K562 (cell line): ENCODE measurements around the gene ANKDD1A. TPM values are rescaled to one million over a fixed set of nuclear protein-coding genes. Genes with fewer than 3 reads are reported as not detected.

ENCODE experiments used
- ZBTB5 ChIP-seq: fragments of 450-650 bp; IDR thresholded peaks from 2 replicates; pipeline ENCODE4 v1.6.1; 2017; ENCODE audit warnings: antibody characterized with exemption
- polyA plus RNA-seq, 8 experiments: library from polyadenylated mRNA; depleted of rRNA in 4 of 8; stranded (reverse) in 5 of 8; unstranded in 3 of 8; fragments of >200 nt; fragmentation: Nextera tagmentation in 2 of 8; fragmentation: Illumina TruSeq in 1 of 8; extraction: Ambion mirVana in 2 of 8; extraction: Trizol in 1 of 8; gene quantifications; 2 replicates each; pipeline versions ENCODE4 v1.2.1 to v1.2.3, GENCODE V29; 2011 to 2014; ENCODE audit warnings: inconsistent platforms in 1 of 8, missing spikeins in 1 of 8
- total RNA-seq, 7 experiments: library from RNA; depleted of rRNA in 6 of 7; stranded (reverse); fragments of >200 nt in 6 of 7; fragmentation: Illumina TruSeq in 2 of 7; extraction: Trizol in 2 of 7; gene quantifications; 2 replicates each; pipeline versions ENCODE4 v1.2.1 to v1.2.3, GENCODE V29; 2011 to 2021; ENCODE audit warnings: low replicate concordance in 1 of 7
- TF ChIP-seq, protein P1 (sequence below): fragments of 200-600 bp; sonication (generic); IDR thresholded peaks from one replicate; pipeline ENCODE4 v1.6.1; 2012; ENCODE audit warnings: mild to moderate bottlenecking, low read depth, low read length, inconsistent platforms

ANKDD1A gene
- total and polyA plus RNA-seq, 9 of the 15 experiments (the other 6 are each of a cell fraction or from before 2014, with no cell fraction given) = 0.08 to 0.80 (median 0.43) TPM

- TF ChIP-seq, protein P1, sequence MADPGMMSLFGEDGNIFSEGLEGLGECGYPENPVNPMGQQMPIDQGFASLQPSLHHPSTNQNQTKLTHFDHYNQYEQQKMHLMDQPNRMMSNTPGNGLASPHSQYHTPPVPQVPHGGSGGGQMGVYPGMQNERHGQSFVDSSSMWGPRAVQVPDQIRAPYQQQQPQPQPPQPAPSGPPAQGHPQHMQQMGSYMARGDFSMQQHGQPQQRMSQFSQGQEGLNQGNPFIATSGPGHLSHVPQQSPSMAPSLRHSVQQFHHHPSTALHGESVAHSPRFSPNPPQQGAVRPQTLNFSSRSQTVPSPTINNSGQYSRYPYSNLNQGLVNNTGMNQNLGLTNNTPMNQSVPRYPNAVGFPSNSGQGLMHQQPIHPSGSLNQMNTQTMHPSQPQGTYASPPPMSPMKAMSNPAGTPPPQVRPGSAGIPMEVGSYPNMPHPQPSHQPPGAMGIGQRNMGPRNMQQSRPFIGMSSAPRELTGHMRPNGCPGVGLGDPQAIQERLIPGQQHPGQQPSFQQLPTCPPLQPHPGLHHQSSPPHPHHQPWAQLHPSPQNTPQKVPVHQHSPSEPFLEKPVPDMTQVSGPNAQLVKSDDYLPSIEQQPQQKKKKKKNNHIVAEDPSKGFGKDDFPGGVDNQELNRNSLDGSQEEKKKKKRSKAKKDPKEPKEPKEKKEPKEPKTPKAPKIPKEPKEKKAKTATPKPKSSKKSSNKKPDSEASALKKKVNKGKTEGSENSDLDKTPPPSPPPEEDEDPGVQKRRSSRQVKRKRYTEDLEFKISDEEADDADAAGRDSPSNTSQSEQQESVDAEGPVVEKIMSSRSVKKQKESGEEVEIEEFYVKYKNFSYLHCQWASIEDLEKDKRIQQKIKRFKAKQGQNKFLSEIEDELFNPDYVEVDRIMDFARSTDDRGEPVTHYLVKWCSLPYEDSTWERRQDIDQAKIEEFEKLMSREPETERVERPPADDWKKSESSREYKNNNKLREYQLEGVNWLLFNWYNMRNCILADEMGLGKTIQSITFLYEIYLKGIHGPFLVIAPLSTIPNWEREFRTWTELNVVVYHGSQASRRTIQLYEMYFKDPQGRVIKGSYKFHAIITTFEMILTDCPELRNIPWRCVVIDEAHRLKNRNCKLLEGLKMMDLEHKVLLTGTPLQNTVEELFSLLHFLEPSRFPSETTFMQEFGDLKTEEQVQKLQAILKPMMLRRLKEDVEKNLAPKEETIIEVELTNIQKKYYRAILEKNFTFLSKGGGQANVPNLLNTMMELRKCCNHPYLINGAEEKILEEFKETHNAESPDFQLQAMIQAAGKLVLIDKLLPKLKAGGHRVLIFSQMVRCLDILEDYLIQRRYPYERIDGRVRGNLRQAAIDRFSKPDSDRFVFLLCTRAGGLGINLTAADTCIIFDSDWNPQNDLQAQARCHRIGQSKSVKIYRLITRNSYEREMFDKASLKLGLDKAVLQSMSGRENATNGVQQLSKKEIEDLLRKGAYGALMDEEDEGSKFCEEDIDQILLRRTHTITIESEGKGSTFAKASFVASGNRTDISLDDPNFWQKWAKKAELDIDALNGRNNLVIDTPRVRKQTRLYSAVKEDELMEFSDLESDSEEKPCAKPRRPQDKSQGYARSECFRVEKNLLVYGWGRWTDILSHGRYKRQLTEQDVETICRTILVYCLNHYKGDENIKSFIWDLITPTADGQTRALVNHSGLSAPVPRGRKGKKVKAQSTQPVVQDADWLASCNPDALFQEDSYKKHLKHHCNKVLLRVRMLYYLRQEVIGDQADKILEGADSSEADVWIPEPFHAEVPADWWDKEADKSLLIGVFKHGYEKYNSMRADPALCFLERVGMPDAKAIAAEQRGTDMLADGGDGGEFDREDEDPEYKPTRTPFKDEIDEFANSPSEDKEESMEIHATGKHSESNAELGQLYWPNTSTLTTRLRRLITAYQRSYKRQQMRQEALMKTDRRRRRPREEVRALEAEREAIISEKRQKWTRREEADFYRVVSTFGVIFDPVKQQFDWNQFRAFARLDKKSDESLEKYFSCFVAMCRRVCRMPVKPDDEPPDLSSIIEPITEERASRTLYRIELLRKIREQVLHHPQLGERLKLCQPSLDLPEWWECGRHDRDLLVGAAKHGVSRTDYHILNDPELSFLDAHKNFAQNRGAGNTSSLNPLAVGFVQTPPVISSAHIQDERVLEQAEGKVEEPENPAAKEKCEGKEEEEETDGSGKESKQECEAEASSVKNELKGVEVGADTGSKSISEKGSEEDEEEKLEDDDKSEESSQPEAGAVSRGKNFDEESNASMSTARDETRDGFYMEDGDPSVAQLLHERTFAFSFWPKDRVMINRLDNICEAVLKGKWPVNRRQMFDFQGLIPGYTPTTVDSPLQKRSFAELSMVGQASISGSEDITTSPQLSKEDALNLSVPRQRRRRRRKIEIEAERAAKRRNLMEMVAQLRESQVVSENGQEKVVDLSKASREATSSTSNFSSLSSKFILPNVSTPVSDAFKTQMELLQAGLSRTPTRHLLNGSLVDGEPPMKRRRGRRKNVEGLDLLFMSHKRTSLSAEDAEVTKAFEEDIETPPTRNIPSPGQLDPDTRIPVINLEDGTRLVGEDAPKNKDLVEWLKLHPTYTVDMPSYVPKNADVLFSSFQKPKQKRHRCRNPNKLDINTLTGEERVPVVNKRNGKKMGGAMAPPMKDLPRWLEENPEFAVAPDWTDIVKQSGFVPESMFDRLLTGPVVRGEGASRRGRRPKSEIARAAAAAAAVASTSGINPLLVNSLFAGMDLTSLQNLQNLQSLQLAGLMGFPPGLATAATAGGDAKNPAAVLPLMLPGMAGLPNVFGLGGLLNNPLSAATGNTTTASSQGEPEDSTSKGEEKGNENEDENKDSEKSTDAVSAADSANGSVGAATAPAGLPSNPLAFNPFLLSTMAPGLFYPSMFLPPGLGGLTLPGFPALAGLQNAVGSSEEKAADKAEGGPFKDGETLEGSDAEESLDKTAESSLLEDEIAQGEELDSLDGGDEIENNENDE = no peak
- no peak for TF ChIP-seq ZBTB5
Observed at GRCh38 chr15:65006876-65007275, 95.2 kb downstream of the ANKDD1A start (continued).

Other genes starting within 250 kb of the ANKDD1A start
Only the 7 nearest of the 10 such genes appear.
- gene RBPMS2, start 136.3 kb upstream of the ANKDD1A start, total RNA-seq (2014; rRNA removed) = 0.23 and 0.29 TPM in 2 replicates
- gene RBPMS2, start 136.3 kb upstream of the ANKDD1A start, total RNA-seq (2014; rRNA removed; fragmentation: Illumina TruSeq; extraction: Trizol) = 0.11 and 0.16 TPM in 2 replicates
- gene RBPMS2, start 136.3 kb upstream of the ANKDD1A start, total RNA-seq (2015; rRNA removed; fragmentation: Illumina TruSeq; extraction: Trizol) = 0.08 TPM in 1 of 2 replicates, not detected in the other
- 2.6 and 2.7 TPM in 2 replicates for gene RBPMS2, start 136.3 kb upstream of the ANKDD1A start, total RNA-seq (2021)
- gene RBPMS2, start 136.3 kb upstream of the ANKDD1A start, polyA plus RNA-seq (2011; rRNA removed) = 0.36 and 1.4 TPM in 2 replicates
- gene RBPMS2, start 136.3 kb upstream of the ANKDD1A start, polyA plus RNA-seq (2014; fragmentation: Illumina TruSeq; extraction: Trizol) = 2.4 and 3.0 TPM in 2 replicates
- under 1 TPM; 0.28 to 0.38 TPM for gene RBPMS2, start 136.3 kb upstream of the ANKDD1A start, polyA plus RNA-seq (2014; fragmentation: Nextera tagmentation; extraction: Ambion mirVana)
- 0.61 and 1.8 TPM in 2 replicates for gene RBPMS2, start 136.3 kb upstream of the ANKDD1A start, polyA plus RNA-seq (2014; rRNA removed)
- gene PIF1, start 86.3 kb upstream of the ANKDD1A start, total RNA-seq (2014; rRNA removed) = 16.6 and 19.6 TPM in 2 replicates
- gene PIF1, start 86.3 kb upstream of the ANKDD1A start, total RNA-seq (2014; rRNA removed; fragmentation: Illumina TruSeq; extraction: Trizol) = 6.1 and 7.9 TPM in 2 replicates
- gene PIF1, start 86.3 kb upstream of the ANKDD1A start, total RNA-seq (2015; rRNA removed; fragmentation: Illumina TruSeq; extraction: Trizol) = 9.1 and 11.5 TPM in 2 replicates
- 16.8 and 21.7 TPM in 2 replicates for gene PIF1, start 86.3 kb upstream of the ANKDD1A start, total RNA-seq (2021)
- gene PIF1, start 86.3 kb upstream of the ANKDD1A start, polyA plus RNA-seq (2011; rRNA removed) = 25.5 and 33.4 TPM in 2 replicates
- gene PIF1, start 86.3 kb upstream of the ANKDD1A start, polyA plus RNA-seq (2014; fragmentation: Illumina TruSeq; extraction: Trizol) = 10.5 and 14.8 TPM in 2 replicates
- gene PIF1, start 86.3 kb upstream of the ANKDD1A start, polyA plus RNA-seq (2014; fragmentation: Nextera tagmentation; extraction: Ambion mirVana) = 1 to 10 TPM; 1.1 to 1.5 TPM
- gene PIF1, start 86.3 kb upstream of the ANKDD1A start, polyA plus RNA-seq (2014; rRNA removed) = 34.0 and 37.9 TPM in 2 replicates
- 4.9 and 7.0 TPM in 2 replicates for gene PLEKHO2, start 70.0 kb upstream of the ANKDD1A start, total RNA-seq (2014; rRNA removed)
- 3.6 and 3.8 TPM in 2 replicates for gene PLEKHO2, start 70.0 kb upstream of the ANKDD1A start, total RNA-seq (2014; rRNA removed; fragmentation: Illumina TruSeq; extraction: Trizol)
- gene PLEKHO2, start 70.0 kb upstream of the ANKDD1A start, total RNA-seq (2015; rRNA removed; fragmentation: Illumina TruSeq; extraction: Trizol) = 5.2 and 5.7 TPM in 2 replicates
- gene PLEKHO2, start 70.0 kb upstream of the ANKDD1A start, total RNA-seq (2021) = 6.7 and 8.8 TPM in 2 replicates
- gene PLEKHO2, start 70.0 kb upstream of the ANKDD1A start, polyA plus RNA-seq (2011; rRNA removed) = 5.6 and 6.1 TPM in 2 replicates
- gene PLEKHO2, start 70.0 kb upstream of the ANKDD1A start, polyA plus RNA-seq (2014; fragmentation: Illumina TruSeq; extraction: Trizol) = 6.3 and 7.6 TPM in 2 replicates
- under 1 TPM; 0.24 to 0.53 TPM for gene PLEKHO2, start 70.0 kb upstream of the ANKDD1A start, polyA plus RNA-seq (2014; fragmentation: Nextera tagmentation; extraction: Ambion mirVana)
- 4.8 and 5.5 TPM in 2 replicates for gene PLEKHO2, start 70.0 kb upstream of the ANKDD1A start, polyA plus RNA-seq (2014; rRNA removed)
- 46.1 and 50.0 TPM in 2 replicates for gene SPG21, start 78.0 kb downstream of the ANKDD1A start, total RNA-seq (2014; rRNA removed)
- gene SPG21, start 78.0 kb downstream of the ANKDD1A start, total RNA-seq (2014; rRNA removed; fragmentation: Illumina TruSeq; extraction: Trizol) = 71.2 and 73.9 TPM in 2 replicates
- 56.8 and 59.8 TPM in 2 replicates for gene SPG21, start 78.0 kb downstream of the ANKDD1A start, total RNA-seq (2015; rRNA removed; fragmentation: Illumina TruSeq; extraction: Trizol)
- 72.0 and 79.1 TPM in 2 replicates for gene SPG21, start 78.0 kb downstream of the ANKDD1A start, total RNA-seq (2021)
- 49.2 and 65.1 TPM in 2 replicates for gene SPG21, start 78.0 kb downstream of the ANKDD1A start, polyA plus RNA-seq (2011; rRNA removed)
- 78.7 and 98.8 TPM in 2 replicates for gene SPG21, start 78.0 kb downstream of the ANKDD1A start, polyA plus RNA-seq (2014; fragmentation: Illumina TruSeq; extraction: Trizol)
- 10 to 100 TPM; 22.8 to 23.6 TPM for gene SPG21, start 78.0 kb downstream of the ANKDD1A start, polyA plus RNA-seq (2014; fragmentation: Nextera tagmentation; extraction: Ambion mirVana)
- 65.7 and 69.0 TPM in 2 replicates for gene SPG21, start 78.0 kb downstream of the ANKDD1A start, polyA plus RNA-seq (2014; rRNA removed)
- gene MTFMT, start 117.7 kb downstream of the ANKDD1A start, total RNA-seq (2014; rRNA removed) = 18.6 and 31.1 TPM in 2 replicates
- gene MTFMT, start 117.7 kb downstream of the ANKDD1A start, total RNA-seq (2014; rRNA removed; fragmentation: Illumina TruSeq; extraction: Trizol) = 18.2 and 19.6 TPM in 2 replicates
- 13.7 and 14.1 TPM in 2 replicates for gene MTFMT, start 117.7 kb downstream of the ANKDD1A start, total RNA-seq (2015; rRNA removed; fragmentation: Illumina TruSeq; extraction: Trizol)
- gene MTFMT, start 117.7 kb downstream of the ANKDD1A start, total RNA-seq (2021) = 17.3 and 17.6 TPM in 2 replicates
- gene MTFMT, start 117.7 kb downstream of the ANKDD1A start, polyA plus RNA-seq (2011; rRNA removed) = 16.4 and 16.7 TPM in 2 replicates
- gene MTFMT, start 117.7 kb downstream of the ANKDD1A start, polyA plus RNA-seq (2014; fragmentation: Illumina TruSeq; extraction: Trizol) = 14.8 and 16.2 TPM in 2 replicates
- gene MTFMT, start 117.7 kb downstream of the ANKDD1A start, polyA plus RNA-seq (2014; fragmentation: Nextera tagmentation; extraction: Ambion mirVana) = 1 to 10 TPM; 1.4 to 2.2 TPM
- gene MTFMT, start 117.7 kb downstream of the ANKDD1A start, polyA plus RNA-seq (2014; rRNA removed) = 14.0 and 15.9 TPM in 2 replicates
- gene SLC51B, start 133.5 kb downstream of the ANKDD1A start, total RNA-seq (2014; rRNA removed) = not detected in 2 replicates
- not detected in 2 replicates for gene SLC51B, start 133.5 kb downstream of the ANKDD1A start, total RNA-seq (2014; rRNA removed; fragmentation: Illumina TruSeq; extraction: Trizol)
- gene SLC51B, start 133.5 kb downstream of the ANKDD1A start, total RNA-seq (2015; rRNA removed; fragmentation: Illumina TruSeq; extraction: Trizol) = not detected in 2 replicates
- not detected in 2 replicates for gene SLC51B, start 133.5 kb downstream of the ANKDD1A start, total RNA-seq (2021)
- gene SLC51B, start 133.5 kb downstream of the ANKDD1A start, polyA plus RNA-seq (2011; rRNA removed) = not detected in 2 replicates
- gene SLC51B, start 133.5 kb downstream of the ANKDD1A start, polyA plus RNA-seq (2014; fragmentation: Illumina TruSeq; extraction: Trizol) = not detected in 2 replicates
- not detected for gene SLC51B, start 133.5 kb downstream of the ANKDD1A start, polyA plus RNA-seq (2014; fragmentation: Nextera tagmentation; extraction: Ambion mirVana)
- gene SLC51B, start 133.5 kb downstream of the ANKDD1A start, polyA plus RNA-seq (2014; rRNA removed) = not detected in 2 replicates
- not detected in 2 replicates for gene RASL12, start 156.1 kb downstream of the ANKDD1A start, total RNA-seq (2014; rRNA removed)
- gene RASL12, start 156.1 kb downstream of the ANKDD1A start, total RNA-seq (2014; rRNA removed; fragmentation: Illumina TruSeq; extraction: Trizol) = not detected in 2 replicates
- gene RASL12, start 156.1 kb downstream of the ANKDD1A start, total RNA-seq (2015; rRNA removed; fragmentation: Illumina TruSeq; extraction: Trizol) = not detected in 2 replicates
- not detected in 2 replicates for gene RASL12, start 156.1 kb downstream of the ANKDD1A start, total RNA-seq (2021)
- gene RASL12, start 156.1 kb downstream of the ANKDD1A start, polyA plus RNA-seq (2011; rRNA removed) = not detected in 2 replicates
- not detected in 2 replicates for gene RASL12, start 156.1 kb downstream of the ANKDD1A start, polyA plus RNA-seq (2014; fragmentation: Illumina TruSeq; extraction: Trizol)
- gene RASL12, start 156.1 kb downstream of the ANKDD1A start, polyA plus RNA-seq (2014; fragmentation: Nextera tagmentation; extraction: Ambion mirVana) = not detected
- gene RASL12, start 156.1 kb downstream of the ANKDD1A start, polyA plus RNA-seq (2014; rRNA removed) = not detected in 2 replicates